GM12801 (cell line): ENCODE results near the gene CHSY1.

ENCODE experiments used
- TF ChIP-seq, protein P1 (sequence below): IDR thresholded peaks from one replicate; pipeline ENCODE4 v1.5.1; 2011; ENCODE audit warnings: control low read depth; ENCODE audit not compliant: insufficient read length; ENCODE audit errors: extremely low read depth

CHSY1 gene

DNA sequence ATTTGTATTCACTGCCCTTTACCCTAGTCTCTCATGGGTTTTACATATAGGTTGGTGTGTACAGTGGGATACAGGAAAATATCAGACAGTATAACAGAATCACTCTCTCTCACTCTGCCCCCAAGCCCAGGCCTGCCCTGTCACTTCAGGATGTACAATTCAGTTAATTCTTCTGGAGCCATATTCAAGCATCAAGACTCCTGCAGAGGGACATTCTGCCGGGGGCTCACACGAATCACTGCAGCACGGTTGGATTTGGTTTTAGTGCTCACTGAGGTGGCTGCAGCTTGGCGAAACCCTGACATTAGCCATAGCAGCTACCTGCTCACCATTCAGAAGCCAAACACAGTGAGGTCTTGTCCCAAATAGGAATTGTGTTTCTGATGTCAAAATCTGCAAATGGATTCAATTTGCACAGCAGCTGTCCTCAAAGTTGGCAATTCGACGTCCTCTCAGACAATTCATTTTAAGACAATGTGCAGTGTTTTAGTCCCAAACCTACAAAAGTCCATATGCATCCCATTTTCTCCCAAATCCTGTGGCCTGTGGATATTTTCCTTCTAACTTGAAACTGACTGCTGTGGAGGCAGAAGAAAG is 82.9 kb downstream of the CHSY1 start:
- TF ChIP-seq, protein P1, sequence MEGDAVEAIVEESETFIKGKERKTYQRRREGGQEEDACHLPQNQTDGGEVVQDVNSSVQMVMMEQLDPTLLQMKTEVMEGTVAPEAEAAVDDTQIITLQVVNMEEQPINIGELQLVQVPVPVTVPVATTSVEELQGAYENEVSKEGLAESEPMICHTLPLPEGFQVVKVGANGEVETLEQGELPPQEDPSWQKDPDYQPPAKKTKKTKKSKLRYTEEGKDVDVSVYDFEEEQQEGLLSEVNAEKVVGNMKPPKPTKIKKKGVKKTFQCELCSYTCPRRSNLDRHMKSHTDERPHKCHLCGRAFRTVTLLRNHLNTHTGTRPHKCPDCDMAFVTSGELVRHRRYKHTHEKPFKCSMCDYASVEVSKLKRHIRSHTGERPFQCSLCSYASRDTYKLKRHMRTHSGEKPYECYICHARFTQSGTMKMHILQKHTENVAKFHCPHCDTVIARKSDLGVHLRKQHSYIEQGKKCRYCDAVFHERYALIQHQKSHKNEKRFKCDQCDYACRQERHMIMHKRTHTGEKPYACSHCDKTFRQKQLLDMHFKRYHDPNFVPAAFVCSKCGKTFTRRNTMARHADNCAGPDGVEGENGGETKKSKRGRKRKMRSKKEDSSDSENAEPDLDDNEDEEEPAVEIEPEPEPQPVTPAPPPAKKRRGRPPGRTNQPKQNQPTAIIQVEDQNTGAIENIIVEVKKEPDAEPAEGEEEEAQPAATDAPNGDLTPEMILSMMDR, result no peak

DNA sequence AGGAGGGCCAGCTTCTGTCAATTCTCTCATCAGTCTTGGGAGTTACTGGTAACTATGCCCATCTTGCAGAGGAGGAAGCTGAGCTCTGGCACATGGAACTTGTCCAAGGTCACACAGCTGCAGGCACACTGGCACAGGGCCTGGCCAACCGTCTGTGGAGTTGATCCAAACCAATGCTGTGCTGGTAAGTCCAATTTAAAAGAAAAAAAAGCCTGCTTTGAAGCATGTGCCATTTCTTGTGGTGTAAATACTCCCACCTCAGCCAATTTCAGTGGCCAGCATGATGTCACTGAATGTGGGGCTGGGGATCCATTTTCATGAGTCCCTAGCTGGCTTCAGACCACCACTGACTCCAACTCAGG is 83.4 kb downstream of the CHSY1 start:
- TF ChIP-seq, protein P1, result no peak

DNA sequence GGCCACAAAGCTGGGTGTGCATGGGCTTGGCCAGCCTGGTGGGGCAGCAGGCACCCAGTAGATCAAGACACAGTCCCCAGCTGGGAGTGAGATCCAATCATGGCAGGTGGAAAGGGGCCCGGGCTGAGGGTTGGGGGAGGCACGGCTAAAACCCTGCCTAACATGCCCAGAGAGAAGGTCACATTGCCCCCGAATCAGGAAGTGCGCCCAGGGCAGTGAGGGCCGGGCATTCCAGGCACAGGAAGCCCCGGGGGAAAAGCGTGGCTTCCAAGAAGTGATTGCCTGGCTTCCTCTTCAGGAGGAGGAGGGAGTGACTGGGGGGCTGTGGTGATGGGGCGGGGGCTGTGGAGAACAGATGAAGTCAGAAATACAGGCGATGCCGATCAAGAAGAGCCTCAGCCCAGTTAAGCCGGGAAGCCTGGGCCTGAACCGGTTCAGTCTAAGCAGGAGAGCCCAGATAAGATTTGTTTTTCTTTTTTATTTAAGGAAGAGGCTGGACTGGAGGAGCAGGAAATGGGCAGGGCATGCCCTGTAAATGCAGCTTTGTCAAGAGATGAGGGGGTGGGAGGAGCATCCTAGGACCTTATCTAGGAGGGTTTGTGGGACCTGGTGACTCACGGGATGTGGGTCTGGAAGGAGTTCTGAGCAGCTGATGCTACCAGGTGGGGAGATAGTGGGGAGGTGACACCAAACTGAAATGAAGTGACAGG is 83.9 kb downstream of the CHSY1 start:
- TF ChIP-seq, protein P1, result no peak

DNA sequence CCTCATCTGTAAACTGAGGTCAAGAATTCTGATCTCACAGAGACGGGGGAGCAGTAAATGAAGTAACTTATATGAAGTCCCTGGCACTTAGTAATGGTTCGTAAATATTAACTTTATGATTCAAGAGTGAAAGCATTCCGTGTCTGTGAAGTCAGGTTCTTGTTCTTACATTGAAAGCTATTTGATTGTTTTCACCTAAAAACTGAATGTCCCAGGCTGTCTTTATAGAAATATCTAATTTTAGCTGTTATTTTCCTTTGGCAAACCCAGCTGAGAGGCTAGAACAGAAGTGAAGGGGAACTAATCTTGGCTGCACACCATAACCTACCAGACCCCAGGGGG is 84.5 kb downstream of the CHSY1 start:
- TF ChIP-seq, protein P1, result no peak

DNA sequence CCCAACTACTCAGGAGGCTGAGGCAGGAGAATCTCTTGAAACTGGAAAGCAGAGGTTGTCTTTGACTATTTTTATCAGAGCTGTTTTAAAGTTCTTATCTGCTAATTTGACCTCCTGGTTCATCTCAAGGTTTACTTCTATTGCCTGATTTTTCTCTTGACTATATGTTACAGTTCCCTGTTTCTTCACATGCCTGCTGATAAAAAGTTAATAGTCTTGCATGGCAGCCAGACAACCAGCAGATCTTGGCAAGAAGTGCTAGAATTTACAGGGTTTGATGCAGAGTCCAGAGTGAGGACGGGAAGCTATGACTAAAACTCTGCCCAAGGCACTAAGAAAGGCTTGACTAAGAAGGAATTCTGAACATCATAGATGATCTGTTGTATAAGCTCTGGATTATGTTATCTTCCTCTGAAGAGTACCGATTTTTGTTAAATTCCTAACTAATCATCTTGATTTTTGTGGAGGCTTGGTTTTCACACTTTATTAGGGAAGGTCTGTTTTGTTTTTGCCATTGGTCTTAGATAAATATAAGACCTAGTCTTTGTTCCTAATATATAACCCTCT is 85.9 kb downstream of the CHSY1 start:
- TF ChIP-seq, protein P1, result no peak

DNA sequence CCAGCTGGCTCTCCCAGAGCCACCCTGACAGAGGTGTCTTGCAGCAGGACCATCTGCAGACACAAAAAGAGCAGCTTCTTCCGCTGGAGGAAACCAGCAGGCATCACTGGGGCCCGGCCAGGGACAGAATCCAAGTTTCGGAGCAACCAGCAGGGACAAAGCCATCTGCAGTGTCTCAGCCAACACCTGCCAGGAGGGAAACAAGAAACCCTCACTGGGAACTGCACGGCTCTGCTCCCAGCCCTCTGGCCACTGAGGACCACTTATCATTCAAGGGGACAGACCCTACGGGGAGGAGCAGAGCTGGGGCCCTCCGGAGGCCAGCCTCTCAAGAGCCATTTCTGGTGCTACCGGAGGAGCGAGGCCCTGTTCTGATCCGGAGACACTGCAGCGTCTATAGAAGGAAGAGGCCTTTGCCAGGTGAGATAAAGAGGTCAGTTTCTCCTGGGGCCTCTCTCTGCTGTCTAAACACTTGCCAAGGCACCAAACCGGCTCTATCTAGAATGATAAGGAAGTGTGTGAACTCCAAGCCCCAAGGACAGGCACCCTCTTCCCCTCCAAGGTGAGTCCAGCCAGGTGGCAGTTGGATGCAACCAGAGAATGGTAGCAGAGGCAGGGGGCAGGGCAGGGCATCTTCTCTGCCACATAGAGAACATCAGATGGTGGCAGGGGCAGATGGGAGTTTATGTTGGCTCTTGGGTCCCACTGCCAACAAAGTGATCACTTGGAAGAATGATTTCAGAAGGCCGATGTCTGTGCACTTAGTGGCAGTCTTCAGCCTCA is 89.0 kb downstream of the CHSY1 start:
- TF ChIP-seq, protein P1, result no peak

DNA sequence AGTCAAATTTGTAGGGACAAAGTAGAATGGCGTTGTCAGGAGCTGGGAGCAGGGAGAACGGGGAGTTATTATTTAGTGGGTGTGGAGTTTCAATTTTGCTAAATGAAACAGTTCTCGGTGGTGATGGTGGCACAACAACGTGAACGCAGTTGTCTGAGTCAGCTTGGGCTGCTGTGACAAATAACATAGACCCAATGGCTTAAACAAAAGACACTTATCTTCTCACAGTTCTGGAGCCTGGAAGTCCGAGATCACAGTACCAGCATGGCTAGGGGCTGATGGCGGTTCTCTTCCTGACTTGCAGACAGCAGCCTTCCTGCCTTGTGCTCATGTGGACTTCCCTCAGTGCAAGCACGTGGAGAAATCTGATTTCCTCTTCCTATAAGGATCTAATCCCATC is 90.2 kb downstream of the CHSY1 start:
- TF ChIP-seq, protein P1, result no peak
